Vagina (tissue), 2 donors: ENCODE measurements around the gene NFE2L2. TPM values are rescaled to one million over a fixed set of nuclear protein-coding genes. Genes with fewer than 3 reads are reported as not detected.

Experiments
- DNase-seq, 2 donors: peaks; one replicate each; pipeline ENCODE4 v3.0.0-alpha.2; 2017; ENCODE audit errors: extremely low spot score in 2 of 2
- H3K27ac ChIP-seq: fragments of 200-600 bp; sonication (generic); one replicate; pipeline ENCODE4 v1.5.1; 2019
- H3K27me3 ChIP-seq: fragments of 200-600 bp; sonication (generic); one replicate; pipeline ENCODE4 v1.5.1; 2019
- H3K36me3 ChIP-seq, 2 donors: fragments of 200-600 bp; sonication (generic); one replicate each; pipeline ENCODE4 v1.5.1; 2017 to 2019
- H3K4me1 ChIP-seq: fragments of 200-600 bp; sonication (generic); one replicate; pipeline ENCODE4 v1.5.1; 2019
- H3K4me3 ChIP-seq, 2 donors: fragments of 200-600 bp; sonication (generic); 1 replicate in 1 of 2; 2 replicates in 1 of 2; pipeline ENCODE4 v1.5.1; 2016 to 2019
- H3K9me3 ChIP-seq: fragments of 200-600 bp; sonication (generic); one replicate; pipeline ENCODE4 v1.5.1; 2019
- POLR2A ChIP-seq, 2 donors: fragments of 450-650 bp; IDR thresholded peaks; one replicate each; pipeline ENCODE4 v1.6.1; 2017; ENCODE audit warnings: antibody characterized with exemption in 2 of 2, mild to moderate bottlenecking in 2 of 2, moderate library complexity in 2 of 2
- POLR2AphosphoS5 ChIP-seq, 2 donors: sonication (generic); formaldehyde crosslinking; IDR thresholded peaks; one replicate each; pipeline ENCODE4 v1.9.0; 2017; ENCODE audit warnings: antibody characterized with exemption in 2 of 2, mild to moderate bottlenecking in 2 of 2, low read depth in 1 of 2; ENCODE audit not compliant: insufficient read depth in 1 of 2
- intact Hi-C: fragments of 100-400 bp; cut with DNase I; formaldehyde crosslinking; loops from one replicate; pipeline ENCODE4 v1.15.1; 2023
- total RNA-seq: library from RNA; depleted of rRNA; stranded (reverse); fragments of >200 nt; gene quantifications from one replicate; pipeline ENCODE4 v1.2.3, GENCODE V29; 2016
- TF ChIP-seq, protein P1 (sequence below), 3 experiments: fragments of 450-650 bp in 2 of 3; fragments of 200-600 bp in 1 of 3; sonication (generic) in 1 of 3; IDR thresholded peaks; one replicate each; pipeline ENCODE4 v1.5.1; 2017 to 2019; ENCODE audit warnings: antibody characterized with exemption in 3 of 3, mild to moderate bottlenecking in 2 of 3, moderate library complexity in 2 of 3

The NFE2L2 gene
- total RNA-seq, 1 donor from 2014 or later: 147 TPM

DNA sequence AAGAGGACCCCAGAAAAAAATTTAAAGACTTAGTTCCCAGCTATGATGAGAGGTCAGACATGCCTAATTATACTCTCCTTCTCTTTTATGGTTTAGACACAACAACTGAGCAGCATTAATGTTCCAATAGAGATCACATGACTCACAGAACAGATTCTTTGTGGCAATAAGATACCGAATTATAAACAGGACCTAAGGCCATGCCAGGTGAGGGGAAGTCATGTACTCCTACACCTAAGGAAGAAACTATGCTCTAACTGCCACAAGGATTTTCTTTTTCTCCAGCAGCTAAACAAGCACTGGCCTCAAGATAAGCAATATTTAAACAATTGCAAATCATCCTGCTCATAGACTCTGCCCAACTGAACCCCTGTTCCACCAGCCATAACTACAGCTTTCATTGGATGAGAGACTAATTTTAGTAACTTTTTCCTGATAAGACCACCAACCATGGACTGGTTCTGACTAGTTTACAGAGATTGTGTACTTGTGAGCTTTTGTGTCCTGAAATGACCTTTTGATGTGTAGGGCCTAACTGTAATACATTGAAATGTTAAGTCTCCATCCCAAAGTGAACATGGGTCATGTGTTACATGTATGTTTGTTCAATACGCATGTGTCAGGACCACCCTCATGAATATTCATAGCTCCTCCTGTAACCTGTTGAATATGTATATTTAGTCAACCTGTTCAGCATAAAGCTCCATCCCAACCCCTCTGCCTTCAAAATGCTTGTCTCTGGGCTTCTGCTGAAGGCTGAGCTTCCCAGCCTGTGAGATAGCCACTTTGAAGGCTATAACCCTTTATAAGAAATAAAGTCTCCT, 21.6 kb upstream of the NFE2L2 start:
- Histone ChIP-seq H3K36me3 (no peaks in the 10 kb centered on the region), H3K4me1 (peaks cover 11% of the 10 kb centered on the region), H3K27ac (no peak overlapping the region), H3K4me3 (no peak overlapping the region), H3K27me3 (no peaks in the 10 kb centered on the region), H3K9me3 (no peaks in the 10 kb centered on the region)
- DNase-seq: no peak
- TF ChIP-seq POLR2A (IDR thresholded peaks at IDR 0.05) (no peak), POLR2AphosphoS5 (IDR thresholded peaks at IDR 0.05; ENCODE audit: insufficient read depth in 1 of 2, low read depth in 1 of 2) (no peak)
- TF ChIP-seq, protein P1, sequence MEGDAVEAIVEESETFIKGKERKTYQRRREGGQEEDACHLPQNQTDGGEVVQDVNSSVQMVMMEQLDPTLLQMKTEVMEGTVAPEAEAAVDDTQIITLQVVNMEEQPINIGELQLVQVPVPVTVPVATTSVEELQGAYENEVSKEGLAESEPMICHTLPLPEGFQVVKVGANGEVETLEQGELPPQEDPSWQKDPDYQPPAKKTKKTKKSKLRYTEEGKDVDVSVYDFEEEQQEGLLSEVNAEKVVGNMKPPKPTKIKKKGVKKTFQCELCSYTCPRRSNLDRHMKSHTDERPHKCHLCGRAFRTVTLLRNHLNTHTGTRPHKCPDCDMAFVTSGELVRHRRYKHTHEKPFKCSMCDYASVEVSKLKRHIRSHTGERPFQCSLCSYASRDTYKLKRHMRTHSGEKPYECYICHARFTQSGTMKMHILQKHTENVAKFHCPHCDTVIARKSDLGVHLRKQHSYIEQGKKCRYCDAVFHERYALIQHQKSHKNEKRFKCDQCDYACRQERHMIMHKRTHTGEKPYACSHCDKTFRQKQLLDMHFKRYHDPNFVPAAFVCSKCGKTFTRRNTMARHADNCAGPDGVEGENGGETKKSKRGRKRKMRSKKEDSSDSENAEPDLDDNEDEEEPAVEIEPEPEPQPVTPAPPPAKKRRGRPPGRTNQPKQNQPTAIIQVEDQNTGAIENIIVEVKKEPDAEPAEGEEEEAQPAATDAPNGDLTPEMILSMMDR (IDR thresholded peaks at IDR 0.05): no peak
- intact Hi-C loops: no loop called here

DNA sequence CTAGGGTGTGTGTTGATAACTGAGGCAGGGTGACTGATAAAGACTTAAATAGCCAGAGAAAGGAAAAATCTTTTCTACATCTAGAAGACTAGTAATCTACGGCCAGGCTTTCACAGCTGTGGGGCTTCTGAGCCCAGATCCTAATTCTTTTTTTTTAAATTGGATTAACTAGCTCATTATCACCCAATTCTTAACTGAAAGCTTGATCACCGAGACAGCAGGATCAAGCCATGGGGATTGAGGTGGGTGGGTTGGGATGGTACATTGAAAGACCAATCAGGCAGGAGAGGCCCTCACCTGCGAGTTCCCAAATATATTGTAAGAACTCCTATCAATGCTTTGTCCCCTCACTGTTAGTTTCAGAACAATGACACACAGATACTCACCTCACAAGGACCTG, 20.0 kb upstream of the NFE2L2 start:
- H3K27me3 ChIP-seq: no peaks in the 10 kb centered on the region
- H3K4me3 ChIP-seq: no peak overlapping the region
- intact Hi-C loops: no loop called here
- TF ChIP-seq POLR2AphosphoS5 (IDR thresholded peaks at IDR 0.05; ENCODE audit: insufficient read depth in 1 of 2, low read depth in 1 of 2): no peak
- peaks cover 11% of the 10 kb centered on the region for H3K4me1 ChIP-seq
- no peak overlapping the region for H3K27ac ChIP-seq
- H3K36me3 ChIP-seq: no peaks in the 10 kb centered on the region
- DNase-seq: no peak
- no peaks in the 10 kb centered on the region for H3K9me3 ChIP-seq

DNA sequence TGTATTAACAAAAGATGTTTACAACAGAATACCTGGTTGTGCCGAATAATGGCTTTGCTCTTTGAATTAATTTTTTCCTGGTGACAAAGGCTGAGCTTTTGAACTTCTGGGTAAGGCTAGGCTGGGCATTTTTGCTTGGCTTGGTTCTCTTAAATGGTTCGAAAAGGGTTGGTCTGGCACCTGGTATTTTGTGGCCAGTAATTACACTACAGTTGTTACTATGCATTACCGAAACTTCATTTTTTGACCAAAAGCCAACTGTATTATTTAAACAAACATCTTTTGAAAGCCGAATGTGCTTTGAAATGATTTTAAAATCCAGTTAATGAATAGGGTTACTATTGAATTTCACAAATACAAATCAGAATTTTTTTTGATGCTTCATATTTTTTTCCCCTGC, 19.4 kb upstream of the NFE2L2 start:
- H3K4me3 ChIP-seq: no peak overlapping the region
- H3K9me3 ChIP-seq: no peaks in the 10 kb centered on the region
- intact Hi-C loops: no loop called here
- H3K4me1 ChIP-seq: peaks cover 11% of the 10 kb centered on the region
- no peak overlapping the region for H3K27ac ChIP-seq
- TF ChIP-seq POLR2AphosphoS5 (IDR thresholded peaks at IDR 0.05; ENCODE audit: insufficient read depth in 1 of 2, low read depth in 1 of 2) (no peak), POLR2A (IDR thresholded peaks at IDR 0.05) (no peak)
- TF ChIP-seq, protein P1 (IDR thresholded peaks at IDR 0.05): no peak
- no peaks in the 10 kb centered on the region for H3K36me3 ChIP-seq
- H3K27me3 ChIP-seq: no peaks in the 10 kb centered on the region
- DNase-seq: no peak

- no peak overlapping the region for H3K4me3 ChIP-seq
- no peak for TF ChIP-seq POLR2AphosphoS5 (IDR thresholded peaks at IDR 0.05; ENCODE audit: insufficient read depth in 1 of 2, low read depth in 1 of 2)
- TF ChIP-seq, protein P1 (IDR thresholded peaks at IDR 0.05): no peak
- TF ChIP-seq POLR2A (IDR thresholded peaks at IDR 0.05): no peak
- no peaks in the 10 kb centered on the region for H3K9me3 ChIP-seq
- H3K36me3 ChIP-seq: no peaks in the 10 kb centered on the region
- H3K4me1 ChIP-seq: peaks cover 11% of the 10 kb centered on the region
- intact Hi-C loops: no loop called here
- no peak for DNase-seq
- H3K27me3 ChIP-seq: no peaks in the 10 kb centered on the region
- H3K27ac ChIP-seq: no peak overlapping the region
Observed at GRCh38 chr2:177282787-177283572, 18.5 kb upstream of the NFE2L2 start.

DNA sequence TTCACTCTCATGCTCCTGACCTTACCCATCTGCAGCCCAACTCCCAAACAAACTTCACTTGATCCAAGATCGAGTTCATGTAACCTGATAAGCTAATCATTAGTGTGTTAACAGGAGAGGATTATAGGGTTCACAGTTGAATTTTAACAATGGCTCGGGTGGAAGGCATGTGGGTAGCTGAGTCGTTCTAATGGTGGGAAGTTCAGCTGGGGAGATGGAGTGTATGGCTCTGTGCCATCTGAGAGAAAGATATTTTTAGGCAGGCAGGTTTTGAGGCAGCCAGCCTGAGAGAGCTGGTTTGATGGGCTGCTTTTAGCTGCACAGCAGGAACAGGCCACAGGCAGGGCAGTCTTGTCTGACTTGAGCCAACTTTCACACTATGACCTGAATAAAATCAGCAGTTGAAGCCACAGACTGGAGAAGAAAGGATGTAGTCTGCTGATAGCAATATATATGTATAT, 17.7 kb upstream of the NFE2L2 start:
- TF ChIP-seq POLR2AphosphoS5 (IDR thresholded peaks at IDR 0.05; ENCODE audit: insufficient read depth in 1 of 2, low read depth in 1 of 2) (no peak), POLR2A (IDR thresholded peaks at IDR 0.05) (no peak)
- TF ChIP-seq, protein P1 (IDR thresholded peaks at IDR 0.05): no peak
- Histone ChIP-seq H3K9me3 (no peaks in the 10 kb centered on the region), H3K27me3 (no peaks in the 10 kb centered on the region), H3K36me3 (no peaks in the 10 kb centered on the region), H3K27ac (no peak overlapping the region), H3K4me3 (no peak overlapping the region), H3K4me1 (peaks cover 11% of the 10 kb centered on the region)
- intact Hi-C loops: no loop called here
- no peak for DNase-seq
